K562 (cell line): ENCODE measurements around the gene FGFRL1. TPM values are rescaled to one million over a fixed set of nuclear protein-coding genes. Genes with fewer than 3 reads are reported as not detected.

Source experiments
- ADNP ChIP-seq: fragments of 200-800 bp; sonication (Bioruptor generic); IDR thresholded peaks from 2 replicates; pipeline ENCODE4 v1.6.1; 2016; ENCODE audit warnings: missing genetic modification characterization, missing compliant biosample characterization
- ARID4B ChIP-seq: sonication (generic); formaldehyde crosslinking; IDR thresholded peaks from 2 replicates; pipeline ENCODE4 v1.8.0; 2022; ENCODE audit warnings: mild to moderate bottlenecking, missing genetic modification reagents
- CREM ChIP-seq: IDR thresholded peaks from 2 replicates; pipeline ENCODE4 v1.6.1; 2014; ENCODE audit warnings: antibody characterized with exemption, low read depth
- DLX4 ChIP-seq: fragments of 250-450 bp; sonication (Bioruptor Pico); IDR thresholded peaks from 2 replicates; pipeline ENCODE4 v1.6.1; 2021; ENCODE audit warnings: mild to moderate bottlenecking
- FOXP1 ChIP-seq: sonication (generic); formaldehyde crosslinking; IDR thresholded peaks from 2 replicates; pipeline ENCODE4 v1.8.0; 2022; ENCODE audit warnings: mild to moderate bottlenecking, missing genetic modification reagents
- JUND ChIP-seq, 2 experiments: IDR thresholded peaks; 2 replicates in 1 of 2; 3 replicates in 1 of 2; pipeline ENCODE4 v1.6.1; 2011; ENCODE audit warnings: borderline replicate concordance in 2 of 2, low read depth in 2 of 2, low read length in 2 of 2, improper control_type of control experiment in 1 of 2, missing biosample characterization in 1 of 2, missing genetic modification characterization in 1 of 2, missing genetic modification reagents in 1 of 2
- KAT2B ChIP-seq: IDR thresholded peaks from one replicate; pipeline ENCODE4 v1.6.1; 2012; ENCODE audit warnings: low read depth, mild to moderate bottlenecking, control low read depth, inconsistent platforms, low read length, moderate library complexity
- NFRKB ChIP-seq: fragments of 450-650 bp; IDR thresholded peaks from 2 replicates; pipeline ENCODE4 v1.6.1; 2016; ENCODE audit warnings: low read depth
- NRF1 ChIP-seq, 2 experiments: fragments of 450-650 bp; IDR thresholded peaks in 1 of 2; conservative IDR thresholded peaks in 1 of 2; 2 replicates each; pipeline ENCODE4 v1.6.1; 2014; ENCODE audit warnings: mild to moderate bottlenecking in 2 of 2
- PHB ChIP-seq: fragments of 250-450 bp; sonication (Bioruptor Pico); IDR thresholded peaks from 2 replicates; pipeline ENCODE4 v1.5.0; 2021
- PTTG1 ChIP-seq: fragments of 450-650 bp; IDR thresholded peaks from 2 replicates; pipeline ENCODE4 v1.6.1; 2016; ENCODE audit warnings: low read depth, mild to moderate bottlenecking, missing genetic modification characterization, missing compliant biosample characterization
- RB1 ChIP-seq: fragments of 450-650 bp; IDR thresholded peaks from 2 replicates; pipeline ENCODE4 v1.6.1; 2017; ENCODE audit warnings: low read depth, mild to moderate bottlenecking
- TCF7L2 ChIP-seq: fragments of 150-350 bp; IDR thresholded peaks from 2 replicates; pipeline ENCODE4 v1.6.1; 2016; ENCODE audit warnings: low read depth, mild to moderate bottlenecking, low read length, moderate library complexity
- TFE3 ChIP-seq: fragments of 450-650 bp; formaldehyde crosslinking; IDR thresholded peaks from 2 replicates; pipeline ENCODE4 v1.4.0; 2020; ENCODE audit warnings: mild to moderate bottlenecking, mixed read lengths
- ZBTB26 ChIP-seq: fragments of 450-650 bp; formaldehyde crosslinking; IDR thresholded peaks from 2 replicates; pipeline ENCODE4 v1.4.0; 2022; ENCODE audit warnings: missing genetic modification characterization
- ZBTB5 ChIP-seq: fragments of 450-650 bp; IDR thresholded peaks from 2 replicates; pipeline ENCODE4 v1.6.1; 2017; ENCODE audit warnings: antibody characterized with exemption
- ZNF140 ChIP-seq: fragments of 250-450 bp; sonication (Bioruptor Pico); IDR thresholded peaks from 2 replicates; pipeline ENCODE4 v1.8.0; 2021; ENCODE audit warnings: moderate library complexity, mild to moderate bottlenecking, inconsistent platforms
- ZNF184 ChIP-seq: sonication (generic); formaldehyde crosslinking; IDR thresholded peaks from 2 replicates; pipeline ENCODE4 v1.5.0; 2020; ENCODE audit warnings: missing genetic modification reagents
- polyA plus RNA-seq, 8 experiments: library from polyadenylated mRNA; depleted of rRNA in 4 of 8; stranded (reverse) in 5 of 8; unstranded in 3 of 8; fragments of >200 nt; fragmentation: Nextera tagmentation in 2 of 8; fragmentation: Illumina TruSeq in 1 of 8; extraction: Ambion mirVana in 2 of 8; extraction: Trizol in 1 of 8; gene quantifications; 2 replicates each; pipeline versions ENCODE4 v1.2.1 to v1.2.3, GENCODE V29; 2011 to 2014; ENCODE audit warnings: inconsistent platforms in 1 of 8, missing spikeins in 1 of 8
- total RNA-seq, 7 experiments: library from RNA; depleted of rRNA in 6 of 7; stranded (reverse); fragments of >200 nt in 6 of 7; fragmentation: Illumina TruSeq in 2 of 7; extraction: Trizol in 2 of 7; gene quantifications; 2 replicates each; pipeline versions ENCODE4 v1.2.1 to v1.2.3, GENCODE V29; 2011 to 2021; ENCODE audit warnings: low replicate concordance in 1 of 7

The FGFRL1 gene
- total and polyA plus RNA-seq, 9 of the 15 experiments (the other 6 are each of a cell fraction or from before 2014, with no cell fraction given) = 0.34 to 49.9 (median 14.6) TPM

- TF ChIP-seq TFE3 = no peak
- TF ChIP-seq RB1 = 0 out of 2 replicates have a peak, but pooled peaks have one; percentile 17
- peak; percentile 66; the same call in 1 of the 2 replicates for TF ChIP-seq ARID4B (CRISPR knock-in tag)
- no peak for TF ChIP-seq ADNP (tag)
- peak in 1 of 2 experiments; percentile 18; a peak in 1 of 4 replicates for TF ChIP-seq NRF1 (conservative IDR thresholded peaks at IDR 0.05 in 1 of 2, IDR thresholded peaks at IDR 0.05 in 1 of 2)
- TF ChIP-seq ZBTB5 = no peak
- TF ChIP-seq TCF7L2 = no peak
- no peak for TF ChIP-seq ZNF184 (CRISPR knock-in tag)
- no peak for TF ChIP-seq ZNF140
- TF ChIP-seq DLX4 (CRISPR knock-in tag) = no peak
- TF ChIP-seq CREM = no peak
- TF ChIP-seq ZBTB26 (CRISPR knock-in tag) = no peak
- no peak for TF ChIP-seq NFRKB
- TF ChIP-seq KAT2B = no peak
- peak; percentile 53; the same call in 1 of the 2 replicates for TF ChIP-seq FOXP1 (CRISPR knock-in tag)
- no peak for TF ChIP-seq JUND (IDR thresholded peaks at IDR 0.05; ENCODE audit: borderline replicate concordance, low read depth, low read length)
- no peak for TF ChIP-seq JUND (tag; IDR thresholded peaks at IDR 0.05; ENCODE audit: borderline replicate concordance, low read depth, low read length)
- no peak for TF ChIP-seq PHB (CRISPR knock-in tag)
- TF ChIP-seq PTTG1 = no peak
Measured at GRCh38 chr4:972651-973424, 38.6 kb upstream of the FGFRL1 start (continued).
